NCI-H2196 treated with DMSO at 0.1 percent for 48 hours (cell line): ENCODE results near the gene AEBP1.
A peak's percentile ranks its signal among the peaks of the same experiment; 100 is the strongest.

Experiments used
- DNase-seq: peaks from one replicate; lab custom pipeline; 2025; ENCODE audit not compliant: unreplicated experiment; lab: John Stamatoyannopoulos, UW

The AEBP1 gene

DNA sequence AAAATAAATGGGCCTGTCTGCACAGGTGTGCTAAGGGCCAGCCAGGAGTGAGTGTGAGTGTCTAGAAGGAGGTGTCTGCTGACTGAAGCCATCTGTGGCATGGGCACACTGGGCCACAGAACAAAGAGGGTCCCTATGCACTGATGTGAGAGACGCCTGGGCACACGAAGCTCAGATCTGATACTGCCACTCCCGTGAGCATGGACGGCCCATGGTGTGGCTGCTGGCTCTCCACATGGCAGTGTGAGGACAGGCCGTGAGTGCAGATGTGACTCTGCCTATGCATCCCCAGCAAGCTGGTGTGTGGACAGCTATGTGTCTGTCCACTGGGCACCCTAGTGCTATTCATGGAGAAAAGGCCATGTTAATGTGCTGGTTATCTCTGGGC is 49.8 kb downstream of the AEBP1 start:
- no peak for DNase-seq

DNA sequence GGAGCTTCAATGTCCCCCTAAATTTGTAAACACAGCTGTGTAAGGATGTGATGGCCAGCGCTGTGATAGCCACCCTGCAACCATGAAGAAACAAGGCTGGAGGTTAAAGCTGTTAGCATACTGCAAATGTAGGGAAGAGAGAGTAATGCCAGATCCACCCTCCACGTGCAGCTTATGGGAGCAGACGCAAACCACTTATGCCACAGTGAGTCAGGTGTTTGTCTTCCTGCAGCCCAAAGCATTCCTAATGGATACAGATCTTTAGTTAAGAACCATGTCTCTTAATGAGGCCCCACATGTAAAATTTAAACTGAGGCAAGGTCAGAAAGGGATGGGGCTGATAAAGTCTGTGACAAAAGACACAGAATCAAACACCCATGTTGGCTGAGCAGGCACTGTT is 50.6 kb downstream of the AEBP1 start:
- no peak for DNase-seq

DNA sequence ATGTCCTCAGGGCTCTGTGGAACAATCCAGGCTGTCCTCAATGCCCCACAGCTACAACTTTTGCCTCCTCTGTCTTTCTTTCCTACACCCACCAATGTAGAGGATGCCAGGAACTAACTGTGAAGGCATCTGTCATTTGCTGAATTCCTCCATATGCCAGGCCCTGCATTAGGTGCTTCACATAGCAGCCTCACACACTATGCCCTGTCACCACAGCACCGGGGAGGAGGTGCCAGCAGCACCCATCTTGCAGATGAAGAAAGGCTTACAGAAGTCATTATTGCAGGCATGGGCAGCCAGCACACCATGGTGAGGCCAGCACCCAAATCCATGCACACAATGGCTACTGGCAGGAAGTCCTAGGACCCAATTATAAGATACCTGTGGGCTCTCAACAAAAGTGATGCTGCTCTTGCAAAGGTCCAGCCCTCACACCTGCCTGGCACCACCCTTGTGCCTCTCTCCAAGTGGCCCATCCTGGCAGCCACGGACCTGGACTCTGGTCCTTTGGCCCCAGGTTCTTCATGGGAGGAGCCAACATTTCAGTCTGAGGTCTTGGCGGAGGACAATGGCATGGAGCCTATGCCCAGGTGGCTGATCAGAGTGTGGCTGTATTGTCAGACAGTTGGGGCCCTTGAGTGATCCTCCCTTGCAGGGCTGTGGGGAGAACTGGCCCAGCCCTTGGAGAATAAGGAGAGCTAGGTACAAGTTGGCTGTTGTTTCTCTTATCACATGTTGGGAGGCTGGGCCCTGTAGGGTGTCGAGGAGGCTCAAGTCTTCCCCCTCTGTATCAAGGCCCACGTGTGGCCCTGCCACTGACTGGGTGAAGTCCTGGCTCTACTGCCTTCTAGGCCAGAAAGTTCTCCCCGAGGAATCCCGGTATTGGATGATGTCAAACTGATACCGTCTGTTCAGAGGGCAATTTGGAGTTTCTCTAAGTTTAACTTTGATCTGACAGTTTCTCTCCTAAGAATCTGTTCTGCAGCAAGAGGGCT is 51.3 kb downstream of the AEBP1 start:
- DNase-seq: no peak

DNA sequence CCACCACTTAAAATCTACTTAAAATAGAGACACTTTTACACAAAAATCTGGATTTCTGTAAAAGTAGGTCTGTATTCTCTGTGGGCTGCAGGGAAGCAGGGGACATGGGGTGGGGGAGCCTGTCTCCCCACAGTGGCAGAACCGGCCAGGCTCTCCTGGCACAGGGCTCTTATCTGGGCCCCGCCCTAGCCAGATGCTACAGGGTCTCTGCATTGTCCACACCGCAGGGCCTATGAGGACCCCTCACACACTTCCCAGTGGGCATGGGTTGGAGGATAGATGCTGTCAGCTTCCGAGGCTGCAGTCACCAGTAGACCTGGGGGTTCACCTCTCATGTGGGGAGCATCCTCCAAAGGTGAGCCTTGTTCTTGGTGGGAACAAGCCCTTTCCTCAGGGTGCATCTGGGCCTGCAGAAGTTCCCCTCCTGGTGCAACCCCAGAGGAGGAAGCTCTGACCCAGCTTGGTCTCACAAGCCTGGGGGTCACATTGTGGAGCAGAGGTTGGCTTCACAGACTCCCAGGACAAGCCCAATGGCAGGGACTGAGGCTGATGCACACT is 52.4 kb downstream of the AEBP1 start:
- DNase-seq: no peak

DNA sequence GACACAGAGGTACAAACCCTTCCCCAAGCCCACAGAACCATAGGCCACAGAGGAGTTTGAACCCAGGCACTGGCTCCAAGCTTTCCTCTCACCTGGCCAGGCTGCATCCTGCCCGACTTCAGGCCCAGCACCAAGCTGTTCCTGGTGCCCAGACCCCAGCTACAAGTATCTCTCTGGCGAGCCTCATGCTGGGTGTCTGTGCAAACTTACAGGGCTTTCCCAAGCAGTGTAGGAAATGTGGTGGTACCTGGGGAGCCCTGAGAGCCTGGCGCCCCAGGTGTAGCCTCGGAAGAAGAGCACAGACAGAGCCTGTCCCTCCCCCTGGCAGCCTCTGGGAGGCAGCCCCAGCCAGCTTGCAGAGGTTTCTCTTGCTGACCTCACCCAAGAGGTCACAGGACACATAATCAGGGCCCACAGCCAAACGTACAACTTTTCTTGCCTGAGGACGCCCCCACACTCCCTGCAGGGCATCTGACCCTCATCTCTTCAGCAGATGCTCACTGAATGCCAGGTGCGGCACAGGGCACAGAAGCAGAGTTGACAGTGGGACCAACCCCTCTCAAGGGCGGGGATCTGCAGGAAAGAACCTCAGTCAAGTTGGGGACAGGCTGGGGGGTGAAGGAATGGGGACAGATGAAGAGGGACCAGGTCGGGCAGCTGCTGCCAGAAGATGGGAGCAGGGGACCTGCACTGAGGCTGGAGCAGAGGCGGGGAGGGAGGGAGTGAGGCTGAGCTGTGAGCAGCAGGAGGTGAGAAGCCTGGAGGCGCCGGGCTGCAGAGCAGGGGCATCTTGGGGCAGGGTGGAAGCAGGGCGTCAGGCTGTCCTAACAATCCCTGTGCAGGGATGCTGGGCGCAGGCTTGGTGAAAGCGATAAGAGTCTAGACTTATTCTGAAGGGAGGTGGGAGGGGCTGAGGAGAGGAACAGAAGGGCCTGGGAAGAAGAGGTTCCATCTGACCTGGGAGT is 53.3 kb downstream of the AEBP1 start:
- no peak for DNase-seq

DNA sequence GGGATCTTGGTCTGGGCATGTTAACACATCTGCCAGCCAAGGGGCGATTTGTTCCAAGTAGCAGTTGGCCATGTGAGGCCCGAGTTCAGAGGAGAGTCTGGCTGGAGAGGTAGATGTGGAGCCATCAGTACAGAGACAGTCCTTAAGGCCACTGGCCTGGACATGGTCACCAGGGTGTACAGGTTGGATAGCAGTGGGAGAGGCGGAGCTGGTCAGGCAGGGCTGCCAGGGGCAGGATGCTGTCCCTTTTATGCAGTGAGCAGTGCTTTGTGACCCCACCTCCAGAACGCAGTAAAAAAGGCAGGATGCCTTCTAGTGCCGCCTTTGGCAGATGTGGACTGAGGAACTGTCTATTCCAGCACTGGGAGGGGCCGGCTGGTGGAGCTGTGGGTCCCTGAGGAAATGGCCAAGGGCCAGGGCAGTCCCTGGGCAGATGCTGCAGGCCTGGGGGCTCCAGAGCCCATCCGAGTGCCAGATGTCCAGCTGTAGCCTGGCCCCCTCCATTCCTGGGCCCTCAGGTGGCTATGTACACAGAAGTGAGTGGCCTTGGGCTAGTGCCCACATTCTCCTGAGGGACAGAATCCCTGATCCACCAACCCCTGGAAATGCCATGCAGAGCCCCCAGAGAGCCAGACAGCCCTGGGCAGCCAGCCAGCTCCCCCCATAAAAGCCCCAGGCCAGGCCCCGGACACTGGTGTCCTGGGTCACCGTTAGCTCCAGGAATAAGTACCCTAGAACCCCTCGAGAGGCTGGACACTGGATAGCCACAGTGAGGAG is 54.1 kb downstream of the AEBP1 start:
- no peak for DNase-seq

DNA sequence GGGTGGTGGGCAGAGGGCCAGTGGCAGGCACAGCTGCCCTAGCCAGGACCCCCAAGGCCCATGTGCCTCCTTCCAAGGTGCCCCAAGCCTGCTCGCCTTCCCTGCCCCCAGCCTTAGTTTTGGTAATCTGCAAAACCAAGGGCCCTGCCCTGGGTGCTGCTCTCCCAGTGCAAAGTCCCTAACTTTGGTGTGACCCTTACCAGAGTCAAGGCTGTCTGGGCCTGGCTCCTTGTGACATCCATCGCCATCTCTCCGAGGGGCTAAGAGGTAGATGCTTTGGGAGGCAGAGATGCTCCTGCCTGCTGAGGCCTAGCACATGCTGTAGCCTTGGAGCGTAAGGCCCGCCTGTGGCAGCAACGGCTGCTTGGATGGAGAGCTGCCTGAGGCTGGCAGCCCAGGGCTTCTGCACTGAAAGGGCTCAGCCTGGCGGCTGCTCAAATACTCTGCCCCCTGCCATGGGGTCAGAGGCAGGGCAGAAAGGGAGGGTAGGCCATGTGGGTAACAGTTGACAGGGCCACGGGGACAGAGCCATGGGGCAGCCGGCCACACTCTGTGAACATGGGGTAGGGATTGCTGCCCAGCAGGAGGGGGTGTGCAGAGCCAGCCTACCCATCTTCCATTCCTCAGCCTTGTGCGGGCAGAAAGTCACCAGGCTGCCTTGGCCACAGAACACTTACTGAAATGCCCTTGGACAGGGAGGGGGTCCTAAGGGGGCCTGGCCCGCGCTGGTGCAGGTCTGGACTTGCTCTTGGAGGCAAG is 54.9 kb downstream of the AEBP1 start:
- DNase-seq: no peak

DNA sequence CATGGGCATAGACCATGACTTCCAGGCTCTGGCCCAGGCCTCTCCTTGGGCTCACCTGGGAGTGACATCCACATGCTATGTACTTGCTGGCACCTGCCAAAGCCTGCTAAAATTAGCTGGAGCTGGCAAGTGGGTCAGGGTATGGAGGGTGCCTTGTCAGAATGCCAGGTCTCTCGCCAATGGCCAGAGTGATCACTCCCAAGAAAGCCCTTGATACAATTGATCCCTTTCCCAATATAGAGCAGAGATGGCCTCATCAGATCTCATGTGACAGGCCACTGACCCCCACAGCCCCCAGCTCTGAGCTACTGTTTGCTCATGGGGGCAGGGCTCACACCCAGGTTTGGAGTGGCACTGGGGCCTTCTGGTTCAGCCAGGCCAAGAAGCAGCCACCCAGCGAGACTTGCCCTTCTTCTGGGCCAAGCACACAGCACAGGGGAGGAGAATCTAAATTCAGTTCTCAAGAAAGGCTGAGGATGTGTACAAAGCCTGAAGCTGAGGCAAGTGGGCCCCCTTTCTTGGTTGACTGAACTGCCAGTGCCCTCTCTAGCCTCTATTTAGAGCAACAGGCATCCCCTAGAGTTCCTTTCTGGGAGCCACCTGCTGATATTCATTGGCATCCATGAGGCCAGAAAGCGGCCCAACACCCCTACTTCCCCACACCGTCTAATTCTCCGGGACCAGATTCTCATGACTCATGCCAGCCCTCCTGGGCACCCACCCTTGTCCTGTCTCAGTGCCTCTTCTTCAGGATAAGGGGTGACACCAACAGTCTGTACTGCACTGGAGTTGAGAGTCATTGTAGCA is 55.9 kb downstream of the AEBP1 start:
- no peak for DNase-seq

DNA sequence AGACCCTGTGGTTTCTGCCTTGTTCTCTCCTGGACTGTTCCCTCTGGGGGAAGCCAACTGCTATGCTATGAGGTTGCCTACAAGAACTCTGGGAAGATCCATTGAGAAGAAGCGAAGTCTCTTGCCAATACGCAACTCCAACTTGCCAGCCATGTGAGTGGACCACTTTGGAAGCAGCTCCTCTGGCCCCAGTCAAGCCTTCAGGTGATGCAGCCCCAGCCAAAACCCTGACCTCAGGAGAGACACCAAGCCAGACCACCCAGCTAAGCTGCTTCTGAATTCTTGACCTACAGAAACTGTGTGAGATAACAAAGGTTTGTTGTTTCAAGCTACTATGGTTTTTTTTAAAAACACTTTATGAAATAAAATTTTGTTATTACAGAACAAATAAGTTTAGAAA is 57.2 kb downstream of the AEBP1 start:
- DNase-seq: no peak

DNA sequence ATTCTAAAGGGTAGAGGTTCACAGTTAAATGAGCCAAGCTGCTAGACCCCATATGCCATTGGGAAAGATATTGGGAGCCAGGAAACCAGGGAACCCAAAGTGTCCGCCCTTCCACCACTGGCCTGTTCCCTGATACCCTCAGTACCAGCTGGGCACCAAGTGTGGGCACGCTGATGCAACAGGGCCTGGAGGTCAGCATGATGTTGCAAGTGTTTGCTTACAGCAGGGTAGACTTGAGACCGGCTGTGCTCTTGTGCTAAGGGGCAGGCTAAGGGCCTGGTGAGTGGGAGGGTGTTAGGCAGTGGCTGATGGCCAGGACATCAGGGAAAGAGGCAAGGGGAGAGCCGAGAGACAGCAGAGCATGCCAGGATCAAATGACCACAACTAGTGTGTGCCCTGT is 58.0 kb downstream of the AEBP1 start:
- DNase-seq: no peak

DNA sequence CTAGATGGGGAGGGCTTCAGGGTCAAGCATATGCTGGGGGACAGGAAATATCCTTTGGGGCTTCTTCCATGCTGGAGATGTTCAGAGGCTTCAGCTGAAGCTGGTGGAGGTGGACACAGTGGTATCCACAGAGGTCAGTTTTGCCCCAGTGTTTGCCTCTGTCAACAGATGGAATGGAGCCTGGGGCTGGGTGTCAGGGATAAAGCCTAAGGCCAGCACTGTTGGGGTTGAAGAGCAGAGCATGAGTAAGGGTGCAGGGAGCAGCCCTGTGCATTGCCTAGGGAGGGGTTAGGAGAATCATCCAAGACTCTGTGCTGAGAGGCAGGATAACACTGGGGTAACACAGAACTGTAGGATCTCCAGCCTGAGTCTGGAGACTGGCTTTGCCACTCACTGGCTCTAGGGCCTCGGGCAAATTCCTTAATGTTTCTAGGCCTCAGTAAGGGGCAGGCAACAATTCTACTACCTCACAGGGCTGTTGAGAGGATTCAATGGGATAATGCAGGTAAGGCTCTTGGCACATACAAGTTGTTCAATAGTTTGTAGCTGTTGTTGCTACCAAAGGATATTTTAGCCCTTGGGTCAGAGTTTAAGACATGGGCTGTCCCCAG is 58.7 kb downstream of the AEBP1 start:
- no peak for DNase-seq

DNA sequence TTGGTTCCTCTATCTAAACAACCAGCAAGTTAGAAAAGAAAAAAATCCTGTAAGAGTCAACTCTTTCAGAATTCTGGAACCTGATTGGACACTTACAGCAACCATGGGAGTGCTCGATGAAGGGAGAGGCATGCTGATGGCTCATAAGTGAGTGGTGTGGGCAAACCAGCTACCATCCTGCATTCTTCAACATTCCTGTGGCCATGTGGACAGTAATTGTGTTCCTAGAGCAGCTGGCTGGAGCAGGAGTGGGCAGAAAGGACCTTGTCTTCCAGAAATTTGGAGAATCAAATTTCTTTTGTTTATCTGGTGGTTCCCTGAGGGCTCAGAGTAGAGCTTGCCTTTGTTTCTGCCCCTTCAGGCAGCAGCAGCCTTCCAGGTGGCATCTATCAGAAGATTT is 59.4 kb downstream of the AEBP1 start:
- peak; percentile 17 for DNase-seq
